SK-N-SH (cell line): ENCODE measurements around the gene SLC7A11.

ENCODE experiments used
- EZH2phosphoT487 ChIP-seq: fragments of 200-600 bp; sonication (generic); IDR thresholded peaks from 2 replicates; pipeline ENCODE4 v1.6.1; 2017; ENCODE audit warnings: low read depth, mixed run types, mild to moderate bottlenecking, antibody characterized with exemption, moderate library complexity, borderline replicate concordance
- FOXJ3 ChIP-seq: sonication (generic); formaldehyde crosslinking; IDR thresholded peaks from 2 replicates; pipeline ENCODE4 v1.5.1; 2020; ENCODE audit warnings: mild to moderate bottlenecking, missing genetic modification reagents
- JUND ChIP-seq: IDR thresholded peaks from 2 replicates; pipeline ENCODE4 v1.4.0; 2012
- NFIC ChIP-seq: IDR thresholded peaks from 2 replicates; pipeline ENCODE4 v1.4.0; 2012; ENCODE audit warnings: borderline replicate concordance
- POLR2AphosphoS5 ChIP-seq: IDR thresholded peaks from 2 replicates; pipeline ENCODE4 v1.6.1; 2012; ENCODE audit warnings: low read depth, low read length
- RAD21 ChIP-seq: IDR thresholded peaks from 2 replicates; pipeline ENCODE4 v1.6.1; 2012; ENCODE audit warnings: mild to moderate bottlenecking, low read length
- RXRA ChIP-seq: IDR thresholded peaks from 2 replicates; pipeline ENCODE4 v1.4.0; 2012; ENCODE audit warnings: low read depth, mild to moderate bottlenecking, borderline replicate concordance
- SIN3A ChIP-seq: IDR thresholded peaks from 2 replicates; pipeline ENCODE4 v1.6.1; 2012; ENCODE audit warnings: low read depth, mild to moderate bottlenecking, low read length, moderate library complexity, borderline replicate concordance
- TAF1 ChIP-seq: IDR thresholded peaks from 2 replicates; pipeline ENCODE4 v1.6.1; 2012; ENCODE audit warnings: low read depth, mild to moderate bottlenecking, low read length, moderate library complexity, borderline replicate concordance
- TCF12 ChIP-seq: IDR thresholded peaks from 2 replicates; pipeline ENCODE4 v1.4.0; 2012
- TF ChIP-seq, protein P1 (sequence below): fragments of 200-600 bp; sonication (generic); IDR thresholded peaks from 2 replicates; pipeline ENCODE4 v1.6.1; 2017; ENCODE audit warnings: antibody characterized with exemption, mild to moderate bottlenecking, moderate library complexity
- TF ChIP-seq, protein P2 (sequence below): fragments of 150-350 bp; IDR thresholded peaks from 2 replicates; pipeline ENCODE4 v1.6.1; 2017; ENCODE audit warnings: antibody characterized with exemption, low read length, low read depth, borderline replicate concordance
- TF ChIP-seq, protein P3 (sequence below): IDR thresholded peaks from 2 replicates; pipeline ENCODE4 v1.6.1; 2012; ENCODE audit warnings: mild to moderate bottlenecking, low read depth, low read length, moderate library complexity
- TF ChIP-seq, protein P4 (sequence below): IDR thresholded peaks from 2 replicates; pipeline ENCODE4 v1.4.0; 2012; ENCODE audit warnings: low read depth, borderline replicate concordance

DNA sequence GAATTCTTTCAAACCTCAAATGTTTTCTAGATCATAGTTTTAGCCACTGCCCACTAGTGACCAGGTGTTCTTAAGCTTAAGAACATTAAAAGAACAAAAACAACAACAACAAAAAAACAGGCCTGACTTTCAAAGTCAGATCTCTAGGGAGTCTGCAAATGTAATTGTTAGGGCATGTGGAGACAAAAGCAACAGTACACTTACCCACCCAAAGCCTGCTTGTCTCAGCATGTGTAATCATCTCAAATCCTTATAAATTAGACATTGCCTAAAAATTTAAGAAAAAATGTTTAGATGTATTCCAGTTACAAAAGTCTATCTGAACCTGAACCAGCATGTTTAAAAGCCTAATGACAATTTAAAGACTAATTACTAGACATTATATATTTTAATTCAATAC, 79.9 kb downstream of the SLC7A11 start:
- TF ChIP-seq POLR2AphosphoS5 = no peak
- TF ChIP-seq, protein P1, sequence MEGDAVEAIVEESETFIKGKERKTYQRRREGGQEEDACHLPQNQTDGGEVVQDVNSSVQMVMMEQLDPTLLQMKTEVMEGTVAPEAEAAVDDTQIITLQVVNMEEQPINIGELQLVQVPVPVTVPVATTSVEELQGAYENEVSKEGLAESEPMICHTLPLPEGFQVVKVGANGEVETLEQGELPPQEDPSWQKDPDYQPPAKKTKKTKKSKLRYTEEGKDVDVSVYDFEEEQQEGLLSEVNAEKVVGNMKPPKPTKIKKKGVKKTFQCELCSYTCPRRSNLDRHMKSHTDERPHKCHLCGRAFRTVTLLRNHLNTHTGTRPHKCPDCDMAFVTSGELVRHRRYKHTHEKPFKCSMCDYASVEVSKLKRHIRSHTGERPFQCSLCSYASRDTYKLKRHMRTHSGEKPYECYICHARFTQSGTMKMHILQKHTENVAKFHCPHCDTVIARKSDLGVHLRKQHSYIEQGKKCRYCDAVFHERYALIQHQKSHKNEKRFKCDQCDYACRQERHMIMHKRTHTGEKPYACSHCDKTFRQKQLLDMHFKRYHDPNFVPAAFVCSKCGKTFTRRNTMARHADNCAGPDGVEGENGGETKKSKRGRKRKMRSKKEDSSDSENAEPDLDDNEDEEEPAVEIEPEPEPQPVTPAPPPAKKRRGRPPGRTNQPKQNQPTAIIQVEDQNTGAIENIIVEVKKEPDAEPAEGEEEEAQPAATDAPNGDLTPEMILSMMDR = no peak
- no peak for TF ChIP-seq RAD21
- no peak for TF ChIP-seq TAF1
- TF ChIP-seq NFIC = no peak
- no peak for TF ChIP-seq EZH2phosphoT487
- TF ChIP-seq, protein P2, sequence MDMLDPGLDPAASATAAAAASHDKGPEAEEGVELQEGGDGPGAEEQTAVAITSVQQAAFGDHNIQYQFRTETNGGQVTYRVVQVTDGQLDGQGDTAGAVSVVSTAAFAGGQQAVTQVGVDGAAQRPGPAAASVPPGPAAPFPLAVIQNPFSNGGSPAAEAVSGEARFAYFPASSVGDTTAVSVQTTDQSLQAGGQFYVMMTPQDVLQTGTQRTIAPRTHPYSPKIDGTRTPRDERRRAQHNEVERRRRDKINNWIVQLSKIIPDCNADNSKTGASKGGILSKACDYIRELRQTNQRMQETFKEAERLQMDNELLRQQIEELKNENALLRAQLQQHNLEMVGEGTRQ = no peak
- TF ChIP-seq SIN3A = no peak
- TF ChIP-seq, protein P3, sequence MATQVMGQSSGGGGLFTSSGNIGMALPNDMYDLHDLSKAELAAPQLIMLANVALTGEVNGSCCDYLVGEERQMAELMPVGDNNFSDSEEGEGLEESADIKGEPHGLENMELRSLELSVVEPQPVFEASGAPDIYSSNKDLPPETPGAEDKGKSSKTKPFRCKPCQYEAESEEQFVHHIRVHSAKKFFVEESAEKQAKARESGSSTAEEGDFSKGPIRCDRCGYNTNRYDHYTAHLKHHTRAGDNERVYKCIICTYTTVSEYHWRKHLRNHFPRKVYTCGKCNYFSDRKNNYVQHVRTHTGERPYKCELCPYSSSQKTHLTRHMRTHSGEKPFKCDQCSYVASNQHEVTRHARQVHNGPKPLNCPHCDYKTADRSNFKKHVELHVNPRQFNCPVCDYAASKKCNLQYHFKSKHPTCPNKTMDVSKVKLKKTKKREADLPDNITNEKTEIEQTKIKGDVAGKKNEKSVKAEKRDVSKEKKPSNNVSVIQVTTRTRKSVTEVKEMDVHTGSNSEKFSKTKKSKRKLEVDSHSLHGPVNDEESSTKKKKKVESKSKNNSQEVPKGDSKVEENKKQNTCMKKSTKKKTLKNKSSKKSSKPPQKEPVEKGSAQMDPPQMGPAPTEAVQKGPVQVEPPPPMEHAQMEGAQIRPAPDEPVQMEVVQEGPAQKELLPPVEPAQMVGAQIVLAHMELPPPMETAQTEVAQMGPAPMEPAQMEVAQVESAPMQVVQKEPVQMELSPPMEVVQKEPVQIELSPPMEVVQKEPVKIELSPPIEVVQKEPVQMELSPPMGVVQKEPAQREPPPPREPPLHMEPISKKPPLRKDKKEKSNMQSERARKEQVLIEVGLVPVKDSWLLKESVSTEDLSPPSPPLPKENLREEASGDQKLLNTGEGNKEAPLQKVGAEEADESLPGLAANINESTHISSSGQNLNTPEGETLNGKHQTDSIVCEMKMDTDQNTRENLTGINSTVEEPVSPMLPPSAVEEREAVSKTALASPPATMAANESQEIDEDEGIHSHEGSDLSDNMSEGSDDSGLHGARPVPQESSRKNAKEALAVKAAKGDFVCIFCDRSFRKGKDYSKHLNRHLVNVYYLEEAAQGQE = no peak
- no peak for TF ChIP-seq TCF12
- no peak for TF ChIP-seq JUND
- TF ChIP-seq, protein P4, sequence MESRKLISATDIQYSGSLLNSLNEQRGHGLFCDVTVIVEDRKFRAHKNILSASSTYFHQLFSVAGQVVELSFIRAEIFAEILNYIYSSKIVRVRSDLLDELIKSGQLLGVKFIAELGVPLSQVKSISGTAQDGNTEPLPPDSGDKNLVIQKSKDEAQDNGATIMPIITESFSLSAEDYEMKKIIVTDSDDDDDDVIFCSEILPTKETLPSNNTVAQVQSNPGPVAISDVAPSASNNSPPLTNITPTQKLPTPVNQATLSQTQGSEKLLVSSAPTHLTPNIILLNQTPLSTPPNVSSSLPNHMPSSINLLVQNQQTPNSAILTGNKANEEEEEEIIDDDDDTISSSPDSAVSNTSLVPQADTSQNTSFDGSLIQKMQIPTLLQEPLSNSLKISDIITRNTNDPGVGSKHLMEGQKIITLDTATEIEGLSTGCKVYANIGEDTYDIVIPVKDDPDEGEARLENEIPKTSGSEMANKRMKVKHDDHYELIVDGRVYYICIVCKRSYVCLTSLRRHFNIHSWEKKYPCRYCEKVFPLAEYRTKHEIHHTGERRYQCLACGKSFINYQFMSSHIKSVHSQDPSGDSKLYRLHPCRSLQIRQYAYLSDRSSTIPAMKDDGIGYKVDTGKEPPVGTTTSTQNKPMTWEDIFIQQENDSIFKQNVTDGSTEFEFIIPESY = no peak
- TF ChIP-seq FOXJ3 (CRISPR knock-in tag) = no peak
- TF ChIP-seq RXRA = no peak
